ENCODE measurements around the gene WDPCP. TPM values are rescaled to one million over a fixed set of nuclear protein-coding genes. Genes with fewer than 3 reads are reported as not detected.
A peak's percentile ranks its signal among the peaks of the same experiment; 100 is the strongest.

Gene WDPCP
- total and polyA plus RNA-seq, 2 of the 4 experiments (the other 2 are of a cell fraction): 2.2 to 10.2 TPM

DNA sequence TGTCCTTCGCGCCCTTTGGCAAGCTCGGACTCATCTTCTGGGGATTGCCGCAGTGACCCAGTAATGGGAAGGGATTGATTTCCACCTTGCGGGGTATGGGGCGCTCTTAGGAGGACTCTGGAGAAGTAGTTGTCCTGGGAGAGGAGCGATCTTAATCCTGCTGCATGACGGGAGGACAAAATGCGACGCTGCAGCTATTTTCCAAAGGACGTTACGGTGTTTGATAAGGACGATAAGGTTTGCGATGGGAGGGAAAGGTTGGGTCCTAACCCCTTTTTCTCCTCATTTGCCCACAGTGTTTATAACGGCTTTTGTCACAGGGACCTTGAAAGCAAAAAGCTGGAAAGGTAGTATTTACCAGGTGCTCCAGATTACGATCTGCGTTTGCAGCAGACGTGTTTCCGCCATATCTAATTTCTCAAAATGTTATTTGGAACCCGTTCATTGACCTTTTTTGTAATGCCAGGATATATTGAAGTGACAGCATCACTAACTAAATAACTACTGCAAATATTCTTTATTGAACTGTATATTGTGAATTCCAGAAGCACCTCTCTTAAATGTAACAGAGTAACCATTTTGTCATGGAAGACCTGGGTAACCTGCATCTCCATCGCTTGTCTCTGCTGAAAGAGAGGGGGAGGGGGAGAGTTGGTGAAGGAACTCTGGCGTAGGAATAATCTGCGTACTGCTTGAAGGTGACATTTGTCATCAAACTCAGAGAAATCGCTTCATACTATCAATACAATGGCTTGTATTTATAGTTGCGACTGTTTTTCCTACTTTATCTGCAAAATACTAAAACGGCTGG lies 1.1 kb upstream of the WDPCP start:
- H2AK9ac ChIP-seq (replicated peaks; ENCODE audit: low read depth, low read length, poor library complexity): peak overlapping the region; percentile 53
- no peaks in the 10 kb centered on the region; the same call in 1 of the 2 replicates for H3K36me3 ChIP-seq (ENCODE audit: control insufficient read depth, insufficient read depth, low read length)
- peak overlapping the region; percentile 82 for H3K9ac ChIP-seq (ENCODE audit: low read depth, low read length)
- H3K4ac ChIP-seq (ENCODE audit: low read depth, low read length): peak overlapping the region; percentile 66
- no peak overlapping the region for H3K18ac ChIP-seq (ENCODE audit: low read depth, low read length)
- no peak overlapping the region for H2BK20ac ChIP-seq (ENCODE audit: low read depth, low read length)
- no peak overlapping the region for H2BK15ac ChIP-seq (ENCODE audit: low read depth, low read length)
- H3K14ac ChIP-seq (replicated peaks; ENCODE audit: low read depth, low read length): peak overlapping the region; percentile 80
- peak overlapping the region; percentile 53; the same call in 1 of the 2 replicates for H4K91ac ChIP-seq (ENCODE audit: insufficient read depth, low read depth, low read length)
- H3K4me3 ChIP-seq (ENCODE audit: insufficient read depth, low read depth, low read length): peak overlapping the region; percentile 77
- WGBS, 2 experiments (ENCODE audit: extremely low coverage in 2 of 2, insufficient read length in 1 of 2): 4% methylated on average over 5 of the region's 26 CpGs; no CpG with 5 or more reads in 1 of the 2 experiments
- no peaks in the 10 kb centered on the region for H3K9me1 ChIP-seq (ENCODE audit: insufficient read depth, low read length)
- 0 out of 2 replicates have a peak overlapping the region, but pooled peaks have one; percentile 36 for H2AK5ac ChIP-seq (ENCODE audit: low read depth, low read length)
- H2AFZ ChIP-seq (replicated peaks; ENCODE audit: low read length, poor library complexity): peak overlapping the region; percentile 100
- POLR2A ChIA-PET (ENCODE audit: unreplicated experiment): no interaction called here
- in situ Hi-C loops (cut with MboI; ENCODE audit: low sequenced_read_pairs) (no loop called here), intact Hi-C loops (cut with micrococcal nuclease) (loop anchor here (2.0 to 5.0 kb wide), 2 partner anchors 271 to 298 kb away; no protein-coding TSS in a partner anchor), dilution Hi-C loops (cut with HindIII; ENCODE audit: low sequenced_read_pairs, unreplicated experiment) (no loop called here)
- H3K27ac ChIP-seq (ENCODE audit: insufficient read depth, low read length): peak overlapping the region; percentile 66
- DNase-seq (no peak), ATAC-seq (ENCODE audit: low read depth) (peak; percentile 16)
- H3K4me1 ChIP-seq (ENCODE audit: control insufficient read depth, insufficient read depth, low read length): peaks cover 2% of the 10 kb centered on the region; the same call in 1 of the 2 replicates
- H4K8ac ChIP-seq (ENCODE audit: low read depth in 2 of 2, low read length in 2 of 2): peak overlapping the region; percentile 3 to 84
- peak overlapping the region; percentile 53 for H2BK5ac ChIP-seq (ENCODE audit: low read depth, low read length, poor library complexity, severe bottlenecking)
- TSS peak; percentile 49 for BruUV-seq (replicated peaks)
- TF ChIP-seq MAFK (IDR thresholded peaks at IDR 0.05; ENCODE audit: low read depth, low read length) (no peak), CEBPB (IDR thresholded peaks at IDR 0.05; ENCODE audit: low read depth, low read length) (no peak), MXI1 (IDR thresholded peaks at IDR 0.05; ENCODE audit: borderline replicate concordance, low read depth, low read length) (no peak), RCOR1 (IDR thresholded peaks at IDR 0.05; ENCODE audit: insufficient replicate concordance, low read length) (no peak), POLR2A (IDR thresholded peaks at IDR 0.05; ENCODE audit: low read depth, low read length) (no peak), ELK1 (IDR thresholded peaks at IDR 0.05; ENCODE audit: borderline replicate concordance, low read depth, low read length) (no peak), RFX5 (IDR thresholded peaks at IDR 0.05; ENCODE audit: low read depth, low read length) (no peak), CHD1 (IDR thresholded peaks at IDR 0.05; ENCODE audit: low read depth, low read length) (no peak)
- H4K5ac ChIP-seq (ENCODE audit: low read depth, low read length): peak overlapping the region; percentile 24; the same call in 1 of the 2 replicates
- H3K56ac ChIP-seq (ENCODE audit: extremely low read depth, insufficient read depth, low read length): peak overlapping the region; percentile 77
- H4K20me1 ChIP-seq (ENCODE audit: insufficient read depth, low read length): no peaks in the 10 kb centered on the region
- H3K9me3 ChIP-seq (ENCODE audit: control insufficient read depth, insufficient read depth, low read length): no peaks in the 10 kb centered on the region
- no peaks in the 10 kb centered on the region for H3K27me3 ChIP-seq (ENCODE audit: control insufficient read depth, insufficient read depth, low read length)
- peaks cover 24 to 48% of the 10 kb centered on the region in 2 experiments for H3K79me1 ChIP-seq (ENCODE audit: low read depth in 1 of 2, low read length in 2 of 2)
- H2BK120ac ChIP-seq (ENCODE audit: low read depth, low read length): 0 out of 2 replicates have a peak overlapping the region, but pooled peaks have one; percentile 12
- H3K23ac ChIP-seq (ENCODE audit: low read depth, low read length): peak overlapping the region; percentile 81
- CTCF ChIA-PET: no interaction called here
- H3K4me2 ChIP-seq (ENCODE audit: low read depth, low read length): peak overlapping the region; percentile 88

Measured in IMR-90 (cell line).